HCT116 (cell line): ENCODE results near the gene STH. TPM values are rescaled to one million over a fixed set of nuclear protein-coding genes. Genes with fewer than 3 reads are reported as not detected.

Experiments
- ATAC-seq: fragments of 200-7000 bp; cut with Tn5 transposase; 2 replicates; pipeline ENCODE4 v1.9.1; 2020; ENCODE audit warnings: mild to moderate bottlenecking, moderate library complexity
- BruUV-seq: library from RNA; stranded (reverse); fragments of 400-500 nt; replicated peaks from 2 replicates; lab custom pipeline; 2021; lab: Mats Ljungman, UMichigan
- CTCF ChIA-PET: fragments of 300-600 bp; sonication (Branson Sonifier 250); formaldehyde crosslinking; loops from one replicate; lab custom pipeline; 2021; ENCODE audit warnings: antibody characterized with exemption; lab: Charles Lee
- POLR2A ChIA-PET: fragments of 300-600, 350-600 bp; sonication (Branson Sonifier 250); formaldehyde crosslinking; loops from one replicate; lab custom pipeline; 2021; ENCODE audit warnings: antibody characterized with exemption; lab: Charles Lee
- RAD21 ChIA-PET, 2 experiments: fragments of 300-600 bp; sonication (Branson Sonifier 250); formaldehyde crosslinking; loops; one replicate each; lab custom pipeline; 2023; ENCODE audit warnings: low total read pairs in 2 of 2; ENCODE audit not compliant: uncharacterized antibody in 2 of 2, unreplicated experiment in 2 of 2, low non-redundant PET in 1 of 2; lab: Charles Lee
- DNase-seq: peaks from one replicate; pipeline ENCODE4 v3.0.0-alpha.2; 2010; ENCODE audit warnings: low read depth, low spot score
- H2AFZ ChIP-seq: fragments of 200-600 bp; shearing (Covaris generic), sonication (generic); 2 replicates; pipeline ENCODE4 v1.6.1; 2017; ENCODE audit warnings: low read depth, mixed run types, mixed read lengths, antibody characterized with exemption, low read length; ENCODE audit not compliant: poor library complexity, severe bottlenecking
- H3K27ac ChIP-seq: 2 replicates; pipeline ENCODE4 v1.5.1; 2012; ENCODE audit warnings: low read depth, low read length
- H3K27me3 ChIP-seq: fragments of 200-600 bp; sonication (generic); 2 replicates; pipeline ENCODE4 v1.6.1; 2016; ENCODE audit warnings: mixed run types, low read length, mixed read lengths; ENCODE audit not compliant: insufficient read depth
- H3K36me3 ChIP-seq, 2 experiments: fragments of 200-500 bp in 1 of 2; fragments of 200-600 bp in 1 of 2; sonication (Bioruptor generic) in 1 of 2; sonication (generic) in 1 of 2; 2 replicates each; pipeline versions ENCODE4 v1.5.1 to v1.6.1; 2014 to 2016; ENCODE audit warnings: low read length in 2 of 2, inconsistent platforms in 1 of 2, mixed read lengths in 1 of 2, mixed run types in 1 of 2; ENCODE audit not compliant: insufficient read depth in 2 of 2, control insufficient read depth in 1 of 2
- H3K4me1 ChIP-seq, 2 experiments: fragments of 200-600 bp in 1 of 2; sonication (generic) in 1 of 2; 2 replicates each; pipeline versions ENCODE4 v1.5.1 to v1.6.1; 2012 to 2017; ENCODE audit warnings: low read length in 2 of 2, inconsistent platforms in 1 of 2, mild to moderate bottlenecking in 1 of 2, mixed read lengths in 1 of 2, mixed run types in 1 of 2, moderate library complexity in 1 of 2; ENCODE audit not compliant: insufficient read depth in 2 of 2, control insufficient read depth in 1 of 2
- H3K4me2 ChIP-seq: fragments of 200-600 bp; sonication (generic); 2 replicates; pipeline ENCODE4 v1.6.1; 2017; ENCODE audit warnings: mixed run types, low read length, mixed read lengths
- H3K4me3 ChIP-seq, 2 experiments: fragments of 200-600 bp in 1 of 2; sonication (generic) in 1 of 2; replicated peaks in 1 of 2; 2 replicates each; pipeline ENCODE4 v1.5.1; 2011 to 2016; ENCODE audit warnings: low read length in 2 of 2, control low read depth in 1 of 2, low read depth in 1 of 2, mild to moderate bottlenecking in 1 of 2, mixed read lengths in 1 of 2, mixed run types in 1 of 2
- H3K79me2 ChIP-seq: fragments of 200-600 bp; sonication (generic); 2 replicates; pipeline ENCODE4 v1.6.1; 2017; ENCODE audit warnings: mild to moderate bottlenecking, mixed run types, low read length, moderate library complexity, mixed read lengths; ENCODE audit not compliant: insufficient read depth
- H3K9ac ChIP-seq: fragments of 200-600 bp; sonication (generic); 2 replicates; pipeline ENCODE4 v1.6.1; 2016; ENCODE audit warnings: low read length, mixed read lengths
- H3K9me2 ChIP-seq: fragments of 200-600 bp; sonication (generic), shearing (Covaris generic); 2 replicates; pipeline ENCODE4 v1.6.1; 2017; ENCODE audit warnings: mixed run types, mild to moderate bottlenecking, moderate library complexity; ENCODE audit not compliant: insufficient read depth
- H3K9me3 ChIP-seq, 2 experiments: fragments of 200-500 bp in 1 of 2; fragments of 200-600 bp in 1 of 2; sonication (Bioruptor generic) in 1 of 2; sonication (generic) in 1 of 2; 2 replicates each; pipeline ENCODE4 v1.6.1; 2014 to 2017; ENCODE audit warnings: low read length in 2 of 2, mixed read lengths in 2 of 2, inconsistent platforms in 1 of 2, low read depth in 1 of 2, mild to moderate bottlenecking in 1 of 2, mixed run types in 1 of 2, moderate library complexity in 1 of 2; ENCODE audit not compliant: control insufficient read depth in 1 of 2, insufficient read depth in 1 of 2
- H4K20me1 ChIP-seq: fragments of 200-600 bp; sonication (generic), shearing (Covaris generic); 2 replicates; pipeline ENCODE4 v1.6.1; 2017; ENCODE audit warnings: mixed run types, mild to moderate bottlenecking, moderate library complexity; ENCODE audit not compliant: insufficient read depth
- CBX3 ChIP-seq: IDR thresholded peaks from 2 replicates; pipeline ENCODE4 v1.6.1; 2012; ENCODE audit warnings: low read depth
- CEBPB ChIP-seq: IDR thresholded peaks from 2 replicates; pipeline ENCODE4 v1.6.1; 2012; ENCODE audit warnings: low read depth
- EGR1 ChIP-seq: IDR thresholded peaks from 2 replicates; pipeline ENCODE4 v1.6.1; 2012; ENCODE audit warnings: low read depth
- ELF1 ChIP-seq: IDR thresholded peaks from 2 replicates; pipeline ENCODE4 v1.6.1; 2012; ENCODE audit warnings: low read depth, borderline replicate concordance
- EZH2phosphoT487 ChIP-seq: fragments of 200-600 bp; IDR thresholded peaks from 2 replicates; pipeline ENCODE4 v1.6.1; 2018; ENCODE audit warnings: antibody characterized with exemption, borderline replicate concordance
- JUND ChIP-seq: IDR thresholded peaks from 2 replicates; pipeline ENCODE4 v1.6.1; 2012
- POLR2A ChIP-seq: IDR thresholded peaks from 2 replicates; pipeline ENCODE4 v1.7.0; 2011; ENCODE audit warnings: borderline replicate concordance; ENCODE audit not compliant: insufficient read depth, insufficient read length; ENCODE audit errors: extremely low read depth
- POLR2AphosphoS5 ChIP-seq: IDR thresholded peaks from 2 replicates; pipeline ENCODE4 v1.6.1; 2011; ENCODE audit warnings: mild to moderate bottlenecking, low read depth, low read length, moderate library complexity
- SIN3A ChIP-seq: IDR thresholded peaks from 2 replicates; pipeline ENCODE4 v1.6.1; 2012; ENCODE audit warnings: low read depth
- SP1 ChIP-seq: IDR thresholded peaks from 2 replicates; pipeline ENCODE4 v1.6.1; 2012; ENCODE audit warnings: low read depth
- SRF ChIP-seq: IDR thresholded peaks from 2 replicates; pipeline ENCODE4 v1.6.1; 2012; ENCODE audit warnings: low read depth
- TCF7L2 ChIP-seq: IDR thresholded peaks from 2 replicates; pipeline ENCODE4 v1.7.0; 2011; ENCODE audit warnings: borderline replicate concordance, inconsistent platforms; ENCODE audit not compliant: insufficient read depth, insufficient read length; ENCODE audit errors: extremely low read depth
- ZFX ChIP-seq: fragments of 450-650 bp; IDR thresholded peaks from 2 replicates; pipeline ENCODE4 v1.6.1; 2017
- intact Hi-C: fragments of 100-400 bp; cut with micrococcal nuclease; formaldehyde crosslinking; loops from 2 replicates; pipeline ENCODE4 v1.10.0; 2022
- total RNA-seq: library from RNA; stranded (reverse); gene quantifications from one replicate; pipeline ENCODE4 v1.2.1, GENCODE V29; 2021; ENCODE audit not compliant: unreplicated experiment
- TF ChIP-seq, protein P1 (sequence below), 3 experiments: fragments of 200-600 bp in 1 of 3; sonication (generic) in 1 of 3; IDR thresholded peaks in 2 of 3; conservative IDR thresholded peaks in 1 of 3; 2 replicates each; pipeline ENCODE4 v1.5.1; 2012 to 2017; ENCODE audit warnings: low read depth in 2 of 3, low read length in 2 of 3, antibody characterized with exemption in 1 of 3, borderline replicate concordance in 1 of 3, control low read depth in 1 of 3, mild to moderate bottlenecking in 1 of 3, mixed read lengths in 1 of 3, mixed run types in 1 of 3, moderate library complexity in 1 of 3; ENCODE audit not compliant: insufficient read depth in 1 of 3
- TF ChIP-seq, protein P2 (sequence below): IDR thresholded peaks from 2 replicates; pipeline ENCODE4 v1.6.1; 2012; ENCODE audit warnings: low read depth
- TF ChIP-seq, protein P3 (sequence below): IDR thresholded peaks from 2 replicates; pipeline ENCODE4 v1.6.1; 2012
- TF ChIP-seq, protein P4 (sequence below): IDR thresholded peaks from 2 replicates; pipeline ENCODE4 v1.6.1; 2011; ENCODE audit warnings: mild to moderate bottlenecking, low read length, moderate library complexity; ENCODE audit not compliant: insufficient replicate concordance; ENCODE audit errors: extremely low read depth

The STH gene
- total RNA-seq, 1 experiment from 2014 or later, result not detected

DNA sequence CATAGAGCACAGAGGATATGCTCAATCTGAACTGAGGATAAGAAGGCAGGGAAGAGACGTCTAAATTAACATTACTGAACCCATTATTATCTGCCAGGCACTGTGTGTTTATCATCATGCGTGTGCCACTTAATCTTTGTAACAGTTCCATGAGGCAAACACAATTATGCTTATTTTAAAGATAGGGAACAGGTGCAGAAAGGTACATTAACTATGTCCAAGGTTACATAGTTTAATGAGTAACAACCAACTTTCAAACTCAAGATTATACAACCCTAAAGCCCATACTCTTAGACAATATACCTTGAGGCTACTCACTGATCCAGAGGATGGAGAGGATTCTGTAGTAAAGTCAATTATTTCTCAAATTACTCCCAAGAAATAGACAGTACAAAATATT, 43.2 kb downstream of the STH start:
- CTCF ChIA-PET, result no interaction called here
- H3K27ac ChIP-seq, result no peak overlapping the region
- intact Hi-C loops, result no loop called here

More for the DNA sequence above, 43.2 kb downstream of the STH start:
- no peak overlapping the region for H3K4me2 ChIP-seq
- BruUV-seq, result no TSS peak
- no peak overlapping the region for H3K4me3 ChIP-seq
- H3K9ac ChIP-seq, result no peak overlapping the region
- H3K36me3 ChIP-seq, result peaks cover 41 to 61% of the 10 kb centered on the region in 2 experiments
- H4K20me1 ChIP-seq, result peaks cover 11% of the 10 kb centered on the region; the same call in 1 of the 2 replicates
- no peak overlapping the region for H2AFZ ChIP-seq
- ATAC-seq, result no peak
- DNase-seq, result no peak
- no peaks in the 10 kb centered on the region for H3K9me3 ChIP-seq
- RAD21 ChIA-PET, result no interaction called here
- no peak for TF ChIP-seq CEBPB
- no peak for TF ChIP-seq SRF
- no peak for TF ChIP-seq EZH2phosphoT487
- no peak for TF ChIP-seq EGR1
- TF ChIP-seq ZFX, result no peak
- TF ChIP-seq ELF1, result no peak
- TF ChIP-seq POLR2AphosphoS5, result no peak
- TF ChIP-seq, protein P1, sequence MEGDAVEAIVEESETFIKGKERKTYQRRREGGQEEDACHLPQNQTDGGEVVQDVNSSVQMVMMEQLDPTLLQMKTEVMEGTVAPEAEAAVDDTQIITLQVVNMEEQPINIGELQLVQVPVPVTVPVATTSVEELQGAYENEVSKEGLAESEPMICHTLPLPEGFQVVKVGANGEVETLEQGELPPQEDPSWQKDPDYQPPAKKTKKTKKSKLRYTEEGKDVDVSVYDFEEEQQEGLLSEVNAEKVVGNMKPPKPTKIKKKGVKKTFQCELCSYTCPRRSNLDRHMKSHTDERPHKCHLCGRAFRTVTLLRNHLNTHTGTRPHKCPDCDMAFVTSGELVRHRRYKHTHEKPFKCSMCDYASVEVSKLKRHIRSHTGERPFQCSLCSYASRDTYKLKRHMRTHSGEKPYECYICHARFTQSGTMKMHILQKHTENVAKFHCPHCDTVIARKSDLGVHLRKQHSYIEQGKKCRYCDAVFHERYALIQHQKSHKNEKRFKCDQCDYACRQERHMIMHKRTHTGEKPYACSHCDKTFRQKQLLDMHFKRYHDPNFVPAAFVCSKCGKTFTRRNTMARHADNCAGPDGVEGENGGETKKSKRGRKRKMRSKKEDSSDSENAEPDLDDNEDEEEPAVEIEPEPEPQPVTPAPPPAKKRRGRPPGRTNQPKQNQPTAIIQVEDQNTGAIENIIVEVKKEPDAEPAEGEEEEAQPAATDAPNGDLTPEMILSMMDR (IDR thresholded peaks at IDR 0.05 in 2 of 3, conservative IDR thresholded peaks at IDR 0.05 in 1 of 3; ENCODE audit: borderline replicate concordance in 1 of 3, insufficient read depth in 1 of 3, low read depth in 2 of 3, low read length in 2 of 3), result no peak
- no peak for TF ChIP-seq CBX3
- TF ChIP-seq TCF7L2, result no peak
- TF ChIP-seq, protein P2, sequence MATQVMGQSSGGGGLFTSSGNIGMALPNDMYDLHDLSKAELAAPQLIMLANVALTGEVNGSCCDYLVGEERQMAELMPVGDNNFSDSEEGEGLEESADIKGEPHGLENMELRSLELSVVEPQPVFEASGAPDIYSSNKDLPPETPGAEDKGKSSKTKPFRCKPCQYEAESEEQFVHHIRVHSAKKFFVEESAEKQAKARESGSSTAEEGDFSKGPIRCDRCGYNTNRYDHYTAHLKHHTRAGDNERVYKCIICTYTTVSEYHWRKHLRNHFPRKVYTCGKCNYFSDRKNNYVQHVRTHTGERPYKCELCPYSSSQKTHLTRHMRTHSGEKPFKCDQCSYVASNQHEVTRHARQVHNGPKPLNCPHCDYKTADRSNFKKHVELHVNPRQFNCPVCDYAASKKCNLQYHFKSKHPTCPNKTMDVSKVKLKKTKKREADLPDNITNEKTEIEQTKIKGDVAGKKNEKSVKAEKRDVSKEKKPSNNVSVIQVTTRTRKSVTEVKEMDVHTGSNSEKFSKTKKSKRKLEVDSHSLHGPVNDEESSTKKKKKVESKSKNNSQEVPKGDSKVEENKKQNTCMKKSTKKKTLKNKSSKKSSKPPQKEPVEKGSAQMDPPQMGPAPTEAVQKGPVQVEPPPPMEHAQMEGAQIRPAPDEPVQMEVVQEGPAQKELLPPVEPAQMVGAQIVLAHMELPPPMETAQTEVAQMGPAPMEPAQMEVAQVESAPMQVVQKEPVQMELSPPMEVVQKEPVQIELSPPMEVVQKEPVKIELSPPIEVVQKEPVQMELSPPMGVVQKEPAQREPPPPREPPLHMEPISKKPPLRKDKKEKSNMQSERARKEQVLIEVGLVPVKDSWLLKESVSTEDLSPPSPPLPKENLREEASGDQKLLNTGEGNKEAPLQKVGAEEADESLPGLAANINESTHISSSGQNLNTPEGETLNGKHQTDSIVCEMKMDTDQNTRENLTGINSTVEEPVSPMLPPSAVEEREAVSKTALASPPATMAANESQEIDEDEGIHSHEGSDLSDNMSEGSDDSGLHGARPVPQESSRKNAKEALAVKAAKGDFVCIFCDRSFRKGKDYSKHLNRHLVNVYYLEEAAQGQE, result no peak
- TF ChIP-seq SIN3A, result no peak
- no peak for TF ChIP-seq SP1
- no peak for TF ChIP-seq POLR2A
- TF ChIP-seq, protein P3, sequence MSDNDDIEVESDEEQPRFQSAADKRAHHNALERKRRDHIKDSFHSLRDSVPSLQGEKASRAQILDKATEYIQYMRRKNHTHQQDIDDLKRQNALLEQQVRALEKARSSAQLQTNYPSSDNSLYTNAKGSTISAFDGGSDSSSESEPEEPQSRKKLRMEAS, result no peak
- no peak for TF ChIP-seq JUND
- TF ChIP-seq, protein P4, sequence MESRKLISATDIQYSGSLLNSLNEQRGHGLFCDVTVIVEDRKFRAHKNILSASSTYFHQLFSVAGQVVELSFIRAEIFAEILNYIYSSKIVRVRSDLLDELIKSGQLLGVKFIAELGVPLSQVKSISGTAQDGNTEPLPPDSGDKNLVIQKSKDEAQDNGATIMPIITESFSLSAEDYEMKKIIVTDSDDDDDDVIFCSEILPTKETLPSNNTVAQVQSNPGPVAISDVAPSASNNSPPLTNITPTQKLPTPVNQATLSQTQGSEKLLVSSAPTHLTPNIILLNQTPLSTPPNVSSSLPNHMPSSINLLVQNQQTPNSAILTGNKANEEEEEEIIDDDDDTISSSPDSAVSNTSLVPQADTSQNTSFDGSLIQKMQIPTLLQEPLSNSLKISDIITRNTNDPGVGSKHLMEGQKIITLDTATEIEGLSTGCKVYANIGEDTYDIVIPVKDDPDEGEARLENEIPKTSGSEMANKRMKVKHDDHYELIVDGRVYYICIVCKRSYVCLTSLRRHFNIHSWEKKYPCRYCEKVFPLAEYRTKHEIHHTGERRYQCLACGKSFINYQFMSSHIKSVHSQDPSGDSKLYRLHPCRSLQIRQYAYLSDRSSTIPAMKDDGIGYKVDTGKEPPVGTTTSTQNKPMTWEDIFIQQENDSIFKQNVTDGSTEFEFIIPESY, result no peak
- TF ChIP-seq, all 23 proteins: peak for 0
- H3K79me2 ChIP-seq, result peaks cover 31% of the 10 kb centered on the region; the same call in 1 of the 2 replicates
- POLR2A ChIA-PET, result no interaction called here
- H3K4me1 ChIP-seq, result peaks cover 0 to 9% of the 10 kb centered on the region in 2 experiments; a peak in 2 of 4 replicates
- no peaks in the 10 kb centered on the region for H3K27me3 ChIP-seq
- no peaks in the 10 kb centered on the region for H3K9me2 ChIP-seq
